Measurements from ENCODE around the gene TNS3. TPM values are rescaled to one million over a fixed set of nuclear protein-coding genes. Genes with fewer than 3 reads are reported as not detected.

The TNS3 gene
- total RNA-seq, 1 experiment from 2014 or later, result 9.5 TPM

DNA sequence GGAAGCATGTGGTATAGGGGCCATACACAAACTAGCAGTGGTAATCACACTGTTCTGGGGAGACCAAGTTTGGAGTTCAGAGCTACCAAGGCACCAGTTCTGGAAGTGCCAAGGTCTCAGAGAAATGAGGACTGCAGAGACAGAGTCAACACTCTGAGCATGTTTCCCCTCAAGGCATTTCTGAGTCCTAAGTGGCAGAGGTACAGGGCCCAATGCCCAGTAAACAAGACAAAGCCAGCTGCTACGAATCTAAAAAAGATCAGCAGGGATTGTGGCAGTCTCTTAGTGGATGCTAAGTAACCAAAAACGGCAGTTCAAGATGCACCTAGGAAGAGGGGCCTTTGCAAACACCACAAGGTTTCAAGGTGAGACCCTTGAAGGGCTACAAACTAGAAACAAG, 271.9 kb downstream of the TNS3 start:
- Histone ChIP-seq H4K91ac (ENCODE audit: insufficient read length, low read depth, low read length) (no peak overlapping the region), H2BK12ac (ENCODE audit: insufficient read length, low read depth, low read length) (no peak overlapping the region), H3K23ac (ENCODE audit: insufficient read length, low read depth, low read length) (no peak overlapping the region), H2BK120ac (ENCODE audit: low read depth, low read length, poor library complexity, severe bottlenecking) (no peak overlapping the region), H4K20me1 (ENCODE audit: control insufficient read depth, insufficient read depth, insufficient read length) (peaks cover 3% of the 10 kb centered on the region), H3K18ac (ENCODE audit: insufficient read length, low read depth, low read length) (no peak overlapping the region), H3K4me1 (ENCODE audit: insufficient read depth, low read length) (peaks cover 9% of the 10 kb centered on the region; the same call in 1 of the 2 replicates), H2BK15ac (ENCODE audit: low read depth, low read length) (no peak overlapping the region), H3K27ac (ENCODE audit: insufficient read length, low read depth, low read length) (no peak overlapping the region), H3T11ph (ENCODE audit: low read length) (no peak overlapping the region), H3K4ac (ENCODE audit: low read depth, low read length) (no peak overlapping the region), H4K5ac (ENCODE audit: insufficient read length, low read depth, low read length) (no peak overlapping the region), H3K14ac (ENCODE audit: insufficient read depth, low read length) (no peak overlapping the region), H3K23me2 (ENCODE audit: insufficient read length, low read depth, low read length, poor library complexity, severe bottlenecking) (no peaks in the 10 kb centered on the region), H3K27me3 (ENCODE audit: insufficient read depth, low read length) (no peaks in the 10 kb centered on the region), H2AK5ac (ENCODE audit: insufficient read length, low read length) (no peak overlapping the region), H2BK5ac (ENCODE audit: insufficient read length, low read length) (no peak overlapping the region), H3K79me1 (ENCODE audit: insufficient read depth, low read depth, low read length, poor library complexity, severe bottlenecking) (no peaks in the 10 kb centered on the region), H4K8ac (replicated peaks; ENCODE audit: insufficient read length, low read depth, low read length) (no peak overlapping the region), H3K9me3 (ENCODE audit: control insufficient read depth, low read depth, low read length) (no peaks in the 10 kb centered on the region), H3K4me2 (ENCODE audit: insufficient read depth, insufficient read length, low read length) (no peak overlapping the region), H3K56ac (ENCODE audit: insufficient read length, low read depth, low read length) (no peak overlapping the region), H2AFZ (ENCODE audit: low read length) (no peak overlapping the region), H2BK20ac (ENCODE audit: low read depth, low read length, poor library complexity, severe bottlenecking) (no peak overlapping the region), H3K79me2 (ENCODE audit: insufficient read depth, low read length) (no peaks in the 10 kb centered on the region), H3K9ac (ENCODE audit: extremely low read depth, insufficient read length, low read length) (no peak overlapping the region)
- no peak for DNase-seq
- Mint-ChIP-seq H3K4me1 (peaks cover 17 to 21% of the 10 kb centered on the region in 2 experiments), H3K4me3 (no peak overlapping the region), H3K9me3 (peaks cover 0 to 2% of the 10 kb centered on the region in 2 experiments; a peak in 3 of 5 replicates), H3K27ac (no peak overlapping the region), H3K27me3 (ENCODE audit: low read depth) (no peaks in the 10 kb centered on the region), H3K36me3 (ENCODE audit: insufficient read depth in 1 of 3, low read depth in 3 of 3) (peaks cover 0 to 2% (median 0%) of the 10 kb centered on the region in 3 experiments; a peak in 4 of 7 replicates)
- TF ChIP-seq, protein P1, sequence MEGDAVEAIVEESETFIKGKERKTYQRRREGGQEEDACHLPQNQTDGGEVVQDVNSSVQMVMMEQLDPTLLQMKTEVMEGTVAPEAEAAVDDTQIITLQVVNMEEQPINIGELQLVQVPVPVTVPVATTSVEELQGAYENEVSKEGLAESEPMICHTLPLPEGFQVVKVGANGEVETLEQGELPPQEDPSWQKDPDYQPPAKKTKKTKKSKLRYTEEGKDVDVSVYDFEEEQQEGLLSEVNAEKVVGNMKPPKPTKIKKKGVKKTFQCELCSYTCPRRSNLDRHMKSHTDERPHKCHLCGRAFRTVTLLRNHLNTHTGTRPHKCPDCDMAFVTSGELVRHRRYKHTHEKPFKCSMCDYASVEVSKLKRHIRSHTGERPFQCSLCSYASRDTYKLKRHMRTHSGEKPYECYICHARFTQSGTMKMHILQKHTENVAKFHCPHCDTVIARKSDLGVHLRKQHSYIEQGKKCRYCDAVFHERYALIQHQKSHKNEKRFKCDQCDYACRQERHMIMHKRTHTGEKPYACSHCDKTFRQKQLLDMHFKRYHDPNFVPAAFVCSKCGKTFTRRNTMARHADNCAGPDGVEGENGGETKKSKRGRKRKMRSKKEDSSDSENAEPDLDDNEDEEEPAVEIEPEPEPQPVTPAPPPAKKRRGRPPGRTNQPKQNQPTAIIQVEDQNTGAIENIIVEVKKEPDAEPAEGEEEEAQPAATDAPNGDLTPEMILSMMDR (conservative IDR thresholded peaks at IDR 0.05), result no peak
- no CpG with 5 or more reads among the region's 2 CpGs for WGBS (ENCODE audit: extremely low coverage, insufficient read length, low lambda C conversion rate)
